Mesothelial cell of epicardium (in vitro differentiated cells): ENCODE measurements around the gene NDRG2. TPM values are rescaled to one million over a fixed set of nuclear protein-coding genes. Genes with fewer than 3 reads are reported as not detected.

Source experiments
- DNase-seq, 2 experiments: peaks; one replicate each; pipeline ENCODE4 v3.0.0; 2021; ENCODE audit warnings: low spot score in 2 of 2; ENCODE audit not compliant: unreplicated experiment in 2 of 2
- H3K27ac Mint-ChIP-seq: 2 replicates; pipeline ENCODE4 v1.8.0; 2021; ENCODE audit warnings: mixed read lengths
- H3K27me3 Mint-ChIP-seq: 2 replicates; pipeline ENCODE4 v1.8.0; 2021; ENCODE audit warnings: low read depth, mixed read lengths
- H3K36me3 Mint-ChIP-seq: 2 replicates; pipeline ENCODE4 v1.8.0; 2021; ENCODE audit warnings: mixed read lengths
- H3K4me1 Mint-ChIP-seq: 2 replicates; pipeline ENCODE4 v1.8.0; 2021; ENCODE audit warnings: mixed read lengths
- H3K4me3 Mint-ChIP-seq: 2 replicates; pipeline ENCODE4 v1.8.0; 2021; ENCODE audit warnings: mild to moderate bottlenecking, moderate library complexity, mixed read lengths
- H3K9me3 Mint-ChIP-seq: 2 replicates; pipeline ENCODE4 v1.8.0; 2021; ENCODE audit warnings: mixed read lengths
- total RNA-seq: library from RNA; stranded (reverse); gene quantifications from 3 replicates; pipeline ENCODE4 v1.2.1, GENCODE V29; 2021
- TF ChIP-seq, protein P1 (sequence below): fragments of 200-600 bp; sonication (generic); IDR thresholded peaks from one replicate; pipeline ENCODE4 v1.5.0; 2021; ENCODE audit warnings: antibody characterized with exemption; ENCODE audit not compliant: unreplicated experiment

Gene NDRG2
- total RNA-seq, 1 donor from 2014 or later = 104 TPM

DNA sequence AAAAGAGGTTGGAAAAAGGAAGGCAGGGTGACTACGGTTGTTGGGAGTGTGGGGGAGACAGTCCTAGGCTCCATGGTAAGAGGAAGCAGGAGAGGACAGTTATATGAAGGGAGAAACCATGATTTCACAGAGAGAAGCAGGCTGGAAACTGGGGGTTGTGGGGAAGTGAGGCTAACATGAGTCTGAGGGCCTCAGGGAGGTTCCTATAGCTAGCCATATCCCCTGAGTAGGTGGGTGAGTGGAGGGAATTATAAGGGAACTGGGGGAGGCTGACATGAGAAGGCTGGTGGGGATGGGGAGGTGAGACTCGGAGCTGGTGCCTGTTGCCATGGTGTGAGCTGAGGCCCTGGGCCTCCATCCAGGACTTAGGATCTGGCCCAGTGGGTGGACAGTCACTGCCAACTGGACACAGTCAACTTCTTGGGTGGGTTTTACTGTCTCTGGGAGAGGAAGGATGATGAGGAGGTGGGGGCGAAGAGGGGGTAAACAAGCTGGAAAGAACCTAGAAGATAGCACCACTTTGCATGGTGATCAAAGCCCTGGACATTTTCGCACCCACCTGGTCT lies 8.4 kb upstream of the NDRG2 start:
- Mint-ChIP-seq H3K27me3 (no peaks in the 10 kb centered on the region), H3K9me3 (peaks cover 5% of the 10 kb centered on the region), H3K4me3 (no peak overlapping the region), H3K27ac (no peak overlapping the region), H3K4me1 (peaks cover 22% of the 10 kb centered on the region), H3K36me3 (no peaks in the 10 kb centered on the region)
- TF ChIP-seq, protein P1, sequence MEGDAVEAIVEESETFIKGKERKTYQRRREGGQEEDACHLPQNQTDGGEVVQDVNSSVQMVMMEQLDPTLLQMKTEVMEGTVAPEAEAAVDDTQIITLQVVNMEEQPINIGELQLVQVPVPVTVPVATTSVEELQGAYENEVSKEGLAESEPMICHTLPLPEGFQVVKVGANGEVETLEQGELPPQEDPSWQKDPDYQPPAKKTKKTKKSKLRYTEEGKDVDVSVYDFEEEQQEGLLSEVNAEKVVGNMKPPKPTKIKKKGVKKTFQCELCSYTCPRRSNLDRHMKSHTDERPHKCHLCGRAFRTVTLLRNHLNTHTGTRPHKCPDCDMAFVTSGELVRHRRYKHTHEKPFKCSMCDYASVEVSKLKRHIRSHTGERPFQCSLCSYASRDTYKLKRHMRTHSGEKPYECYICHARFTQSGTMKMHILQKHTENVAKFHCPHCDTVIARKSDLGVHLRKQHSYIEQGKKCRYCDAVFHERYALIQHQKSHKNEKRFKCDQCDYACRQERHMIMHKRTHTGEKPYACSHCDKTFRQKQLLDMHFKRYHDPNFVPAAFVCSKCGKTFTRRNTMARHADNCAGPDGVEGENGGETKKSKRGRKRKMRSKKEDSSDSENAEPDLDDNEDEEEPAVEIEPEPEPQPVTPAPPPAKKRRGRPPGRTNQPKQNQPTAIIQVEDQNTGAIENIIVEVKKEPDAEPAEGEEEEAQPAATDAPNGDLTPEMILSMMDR = no peak
- DNase-seq = no peak

DNA sequence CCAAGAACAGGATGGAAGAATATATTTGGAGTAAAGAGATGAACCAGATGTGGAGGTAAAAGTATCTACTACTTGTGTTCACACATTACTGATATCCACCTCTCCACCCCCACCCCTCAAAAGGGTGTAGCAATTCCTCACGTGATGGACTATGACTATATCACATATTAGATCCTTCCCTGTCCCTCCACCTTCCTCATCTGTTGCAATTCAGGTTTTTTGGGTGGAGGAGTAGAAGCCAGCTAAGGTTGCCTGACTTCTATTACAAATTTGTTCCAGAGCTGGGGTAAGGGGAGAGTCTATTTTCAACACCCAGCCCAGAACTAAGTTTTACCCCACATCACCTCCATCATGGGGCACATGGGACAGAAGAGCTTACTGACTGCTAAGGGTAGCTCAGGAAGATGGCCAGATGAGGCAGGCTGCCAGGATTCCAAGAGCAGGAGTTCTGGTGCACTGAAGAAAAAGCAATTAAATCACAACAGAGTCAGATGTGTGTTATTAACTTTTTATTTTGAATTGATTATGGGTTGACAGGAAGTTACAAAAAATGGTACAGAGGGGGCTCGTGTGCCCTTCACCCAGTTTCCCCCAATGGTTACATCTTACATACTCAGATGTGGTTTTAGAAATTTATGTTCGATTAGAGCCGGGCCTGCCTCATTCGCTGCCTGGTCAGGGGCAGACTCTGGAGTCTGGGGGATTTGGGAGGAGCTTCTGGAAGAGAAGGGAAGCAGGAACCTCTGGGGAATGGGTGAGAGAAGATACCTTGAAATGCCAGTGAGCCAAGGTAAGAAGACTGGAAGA lies 7.7 kb upstream of the NDRG2 start:
- TF ChIP-seq, protein P1 = no peak
- Mint-ChIP-seq H3K4me1 (peaks cover 15% of the 10 kb centered on the region), H3K27ac (no peak overlapping the region), H3K4me3 (no peak overlapping the region), H3K36me3 (no peaks in the 10 kb centered on the region), H3K27me3 (no peaks in the 10 kb centered on the region), H3K9me3 (peaks cover 5% of the 10 kb centered on the region)
- no peak for DNase-seq

GRCh38 chr14:21030531-21030930 lies 5.7 kb upstream of the NDRG2 start:
- peaks cover 20% of the 10 kb centered on the region for H3K4me1 Mint-ChIP-seq
- H3K4me3 Mint-ChIP-seq = no peak overlapping the region
- TF ChIP-seq, protein P1 = no peak
- no peaks in the 10 kb centered on the region for H3K36me3 Mint-ChIP-seq
- H3K27me3 Mint-ChIP-seq = no peaks in the 10 kb centered on the region
- H3K27ac Mint-ChIP-seq = no peak overlapping the region
- peaks cover 5% of the 10 kb centered on the region for H3K9me3 Mint-ChIP-seq
- DNase-seq = no peak

- Mint-ChIP-seq H3K27ac (no peak within 1 kb of the TSS), H3K4me3 (no peak within 1 kb of the TSS), H3K36me3 (no peaks in the 10 kb centered on the region), H3K4me1 (peaks cover 20% of the 10 kb centered on the region), H3K27me3 (no peaks in the 10 kb centered on the region), H3K9me3 (peaks cover 5% of the 10 kb centered on the region)
- DNase-seq = no peak
- TF ChIP-seq, protein P1 = no peak
Observed at GRCh38 chr14:21029917-21030316, 5.1 kb upstream of the NDRG2 start, which contains the start of gene TPPP2. Gene TPPP2, plus strand, starts transcription at chr14:21030217. Its CDS starts 365 bp downstream, at chr14:21030582.

GRCh38 chr14:21026988-21027315 lies 2.1 kb upstream of the NDRG2 start:
- Mint-ChIP-seq H3K27me3 (no peaks in the 10 kb centered on the region), H3K4me3 (peak overlapping the region; percentile 51), H3K4me1 (peaks cover 44% of the 10 kb centered on the region), H3K36me3 (peaks cover 3% of the 10 kb centered on the region), H3K9me3 (no peaks in the 10 kb centered on the region), H3K27ac (peak overlapping the region; percentile 68)
- TF ChIP-seq, protein P1 = no peak
- DNase-seq = no peak
